Bronchial epithelial cell (primary cell): ENCODE data around the gene TGFBR1. TPM values are rescaled to one million over a fixed set of nuclear protein-coding genes. Genes with fewer than 3 reads are reported as not detected.

Experiments
- DNase-seq: peaks from one replicate; pipeline ENCODE4 v3.0.0-alpha.2; 2010; ENCODE audit warnings: low read depth
- FAIRE-seq: peaks from 2 replicates; lab custom pipeline; 2011; peaks lifted over from hg19 to GRCh38; lab: Jason Lieb, UNC
- H3K27me3 ChIP-seq: 2 replicates; pipeline ENCODE4 v1.5.1; 2011; ENCODE audit warnings: low read length; ENCODE audit not compliant: control insufficient read depth, insufficient read depth
- H3K36me3 ChIP-seq: 2 replicates; pipeline ENCODE4 v1.5.1; 2011; ENCODE audit warnings: low read length; ENCODE audit not compliant: control insufficient read depth, insufficient read depth
- H3K4me3 ChIP-seq: 2 replicates; pipeline ENCODE4 v1.5.1; 2011; ENCODE audit warnings: mild to moderate bottlenecking, low read depth, low read length, control low read depth
- total RNA-seq: library from RNA; depleted of rRNA; stranded (reverse); fragments of >200 nt; gene quantifications from 2 replicates; pipeline ENCODE4 v1.2.1, GENCODE V29; 2014
- TF ChIP-seq, protein P1 (sequence below): IDR thresholded peaks from 2 replicates; pipeline ENCODE4 v1.5.1; 2011; ENCODE audit warnings: mild to moderate bottlenecking, moderate library complexity, low read length, control low read depth, inconsistent platforms; ENCODE audit not compliant: insufficient read depth, severe bottlenecking

Gene TGFBR1
- total RNA-seq, 1 donor from 2014 or later: 110 TPM

DNA sequence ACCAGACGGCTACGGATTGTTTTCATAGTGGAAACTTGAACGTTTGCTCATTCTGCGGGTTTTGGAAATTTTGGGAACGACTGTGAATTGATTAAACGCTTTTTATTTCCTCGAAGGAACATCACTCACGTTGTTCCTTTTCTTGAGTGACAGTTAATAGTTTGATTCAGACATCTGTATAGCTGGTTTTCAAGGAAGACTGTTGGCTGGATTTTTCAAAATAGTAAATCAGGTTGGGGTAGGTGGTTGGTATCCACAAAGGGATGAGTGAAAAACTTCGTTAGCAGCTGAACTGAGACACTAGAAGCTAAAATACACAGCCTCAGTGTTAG lies 1.1 kb downstream of the TGFBR1 start:
- H3K4me3 ChIP-seq: peak overlapping the region; percentile 66
- no peak for DNase-seq
- H3K36me3 ChIP-seq: no peaks in the 10 kb centered on the region
- no peaks in the 10 kb centered on the region for H3K27me3 ChIP-seq
- FAIRE-seq: no peak
- TF ChIP-seq, protein P1, sequence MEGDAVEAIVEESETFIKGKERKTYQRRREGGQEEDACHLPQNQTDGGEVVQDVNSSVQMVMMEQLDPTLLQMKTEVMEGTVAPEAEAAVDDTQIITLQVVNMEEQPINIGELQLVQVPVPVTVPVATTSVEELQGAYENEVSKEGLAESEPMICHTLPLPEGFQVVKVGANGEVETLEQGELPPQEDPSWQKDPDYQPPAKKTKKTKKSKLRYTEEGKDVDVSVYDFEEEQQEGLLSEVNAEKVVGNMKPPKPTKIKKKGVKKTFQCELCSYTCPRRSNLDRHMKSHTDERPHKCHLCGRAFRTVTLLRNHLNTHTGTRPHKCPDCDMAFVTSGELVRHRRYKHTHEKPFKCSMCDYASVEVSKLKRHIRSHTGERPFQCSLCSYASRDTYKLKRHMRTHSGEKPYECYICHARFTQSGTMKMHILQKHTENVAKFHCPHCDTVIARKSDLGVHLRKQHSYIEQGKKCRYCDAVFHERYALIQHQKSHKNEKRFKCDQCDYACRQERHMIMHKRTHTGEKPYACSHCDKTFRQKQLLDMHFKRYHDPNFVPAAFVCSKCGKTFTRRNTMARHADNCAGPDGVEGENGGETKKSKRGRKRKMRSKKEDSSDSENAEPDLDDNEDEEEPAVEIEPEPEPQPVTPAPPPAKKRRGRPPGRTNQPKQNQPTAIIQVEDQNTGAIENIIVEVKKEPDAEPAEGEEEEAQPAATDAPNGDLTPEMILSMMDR: no peak

DNA sequence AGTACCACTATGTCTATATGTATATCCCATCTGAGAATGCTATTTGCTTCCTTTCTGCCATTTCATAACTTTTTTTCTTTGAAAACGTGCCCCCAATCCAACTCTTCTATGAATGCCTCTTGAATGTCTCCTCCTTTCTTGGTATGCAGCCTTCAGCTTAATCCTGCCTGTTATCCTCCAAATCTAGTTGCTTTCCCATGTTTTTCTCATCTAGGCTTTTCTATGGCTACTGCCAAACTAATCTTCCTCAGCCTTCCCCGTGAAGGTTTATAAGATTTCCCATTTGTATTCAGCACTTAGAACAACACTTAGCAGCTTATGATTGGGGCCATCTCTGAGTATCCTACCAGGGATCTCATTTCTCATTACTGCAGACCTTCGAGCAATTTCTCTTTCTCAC lies 2.5 kb downstream of the TGFBR1 start:
- FAIRE-seq (no peak), DNase-seq (no peak)
- TF ChIP-seq, protein P1: no peak
- Histone ChIP-seq H3K27me3 (no peaks in the 10 kb centered on the region), H3K36me3 (no peaks in the 10 kb centered on the region), H3K4me3 (no peak overlapping the region)

DNA sequence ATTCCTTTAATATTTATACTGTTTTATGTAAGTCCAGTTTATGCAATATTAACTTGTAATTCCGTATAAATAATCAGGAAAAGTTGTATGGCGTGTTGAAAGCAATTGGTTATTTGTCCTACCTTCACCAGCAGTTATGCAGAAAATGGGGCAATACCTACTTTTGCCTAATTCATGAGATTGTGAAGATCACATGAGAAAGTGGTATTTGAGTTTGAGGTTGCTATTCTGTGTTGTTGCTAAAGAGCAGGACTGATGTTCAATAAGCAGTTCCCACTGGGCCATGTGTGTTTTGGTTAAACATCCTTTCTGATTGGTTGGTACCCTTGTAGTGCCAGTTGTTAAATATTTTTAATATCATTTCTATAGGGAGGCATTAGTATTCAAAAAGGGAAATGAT lies 3.2 kb downstream of the TGFBR1 start:
- DNase-seq: no peak
- H3K4me3 ChIP-seq: no peak overlapping the region
- no peaks in the 10 kb centered on the region for H3K27me3 ChIP-seq
- TF ChIP-seq, protein P1: no peak
- FAIRE-seq: no peak
- H3K36me3 ChIP-seq: no peaks in the 10 kb centered on the region

DNA sequence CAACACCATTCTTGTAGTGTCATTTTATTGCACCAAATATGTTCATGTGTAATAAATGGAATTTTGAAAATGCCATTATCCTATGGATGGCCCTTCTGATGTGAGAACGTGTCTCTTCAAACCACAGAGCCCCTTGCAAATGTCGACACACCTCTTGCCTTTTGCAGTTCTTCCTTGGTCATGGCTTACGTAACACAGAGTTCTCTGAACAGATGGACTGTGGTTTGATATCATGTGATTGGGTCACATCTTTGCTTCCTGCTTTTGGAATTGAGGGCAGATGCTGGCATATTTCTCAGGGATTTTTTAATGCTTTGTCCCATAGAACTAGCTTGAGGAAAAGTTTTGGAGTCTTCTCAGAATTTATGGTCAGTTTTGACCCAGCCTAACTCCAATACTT lies 4.6 kb downstream of the TGFBR1 start:
- H3K36me3 ChIP-seq: no peaks in the 10 kb centered on the region
- DNase-seq (no peak), FAIRE-seq (no peak)
- H3K27me3 ChIP-seq: no peaks in the 10 kb centered on the region
- TF ChIP-seq, protein P1: no peak
- H3K4me3 ChIP-seq: no peak overlapping the region

DNA sequence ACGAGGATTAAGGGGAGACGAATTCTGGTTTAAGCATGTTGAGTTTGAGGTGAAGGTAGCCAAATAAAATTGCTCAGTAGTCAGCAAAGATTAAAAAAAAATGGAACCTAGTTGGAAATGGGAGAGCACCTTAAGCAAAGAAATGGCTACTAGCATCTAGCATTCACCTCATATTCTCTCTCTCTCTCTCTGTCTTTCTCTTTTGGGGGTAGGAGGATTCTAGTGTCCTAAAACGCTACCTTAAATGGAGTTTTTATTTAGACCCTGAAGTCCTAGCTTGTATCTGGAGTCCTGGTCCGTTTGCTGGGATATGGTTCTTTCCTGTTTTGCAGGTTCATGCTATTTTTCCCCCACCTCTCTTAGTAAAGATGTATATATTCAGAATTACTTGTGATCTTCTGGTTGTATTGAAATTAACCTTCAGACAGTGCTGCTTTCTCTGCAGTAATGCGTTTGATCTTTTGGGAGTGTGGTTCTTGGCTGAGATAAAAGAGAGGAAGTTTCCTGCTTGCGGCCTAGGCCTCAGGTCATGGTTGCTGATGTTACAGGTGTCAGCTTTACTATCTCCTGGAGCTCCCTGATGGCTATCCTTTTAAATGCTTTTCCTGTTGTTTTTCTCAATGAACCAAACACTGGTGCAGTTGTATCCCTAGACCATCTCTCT lies 8.0 kb downstream of the TGFBR1 start:
- TF ChIP-seq, protein P1: no peak
- DNase-seq (no peak), FAIRE-seq (no peak)
- Histone ChIP-seq H3K4me3 (no peak overlapping the region), H3K36me3 (no peaks in the 10 kb centered on the region), H3K27me3 (no peaks in the 10 kb centered on the region)
